DOHH2 (cell line): ENCODE results near the gene MYADML2.

Experiments
- CTCF ChIP-seq: fragments of 200-600 bp; sonication (generic); IDR thresholded peaks from one replicate; pipeline ENCODE4 v1.5.1; 2014; ENCODE audit warnings: antibody characterized with exemption, mild to moderate bottlenecking, low read depth, low read length; ENCODE audit not compliant: poor library complexity, severe bottlenecking
- EZH2phosphoT487 ChIP-seq: fragments of 200-600 bp; sonication (generic); IDR thresholded peaks from 2 replicates; pipeline ENCODE4 v1.6.1; 2017; ENCODE audit warnings: borderline replicate concordance, mild to moderate bottlenecking, antibody characterized with exemption, low read length, moderate library complexity, mixed read lengths

GRCh38 chr17:81923302-81924260 is 23.5 kb downstream of the MYADML2 start:
- TF ChIP-seq CTCF (no peak), EZH2phosphoT487 (no peak)
